SU-DHL-6 (cell line): ENCODE results near the gene ANKRD40CL.

Experiments used
- H2AFZ ChIP-seq: fragments of 200-600 bp; sonication (generic); 2 replicates; pipeline ENCODE4 v1.6.1; 2014; ENCODE audit warnings: low read depth, mild to moderate bottlenecking, moderate library complexity, mixed read lengths, antibody characterized with exemption, low read length; ENCODE audit not compliant: severe bottlenecking
- H3F3A ChIP-seq: fragments of 200-600 bp; shearing (Covaris generic); 2 replicates; pipeline ENCODE4 v1.6.0; 2016; ENCODE audit warnings: antibody characterized with exemption, mild to moderate bottlenecking; ENCODE audit not compliant: insufficient read depth
- H3K27ac ChIP-seq: fragments of 200-600 bp; sonication (generic); 2 replicates; pipeline ENCODE4 v1.5.1; 2016; ENCODE audit warnings: low read depth, mild to moderate bottlenecking, low read length, moderate library complexity, mixed read lengths
- H3K27me3 ChIP-seq: fragments of 200-600 bp; sonication (generic), shearing (Covaris generic); 2 replicates; pipeline ENCODE4 v1.6.0; 2014; ENCODE audit warnings: mild to moderate bottlenecking, low read length
- H3K36me3 ChIP-seq: fragments of 200-600 bp; sonication (generic); 2 replicates; pipeline ENCODE4 v1.6.1; 2014; ENCODE audit warnings: mild to moderate bottlenecking, low read length, mixed read lengths
- H3K4me2 ChIP-seq: fragments of 300-600, 200-600 bp; shearing (Covaris generic), sonication (generic); 2 replicates; pipeline ENCODE4 v1.6.0; 2014; ENCODE audit warnings: low read length, low read depth, mild to moderate bottlenecking; ENCODE audit not compliant: poor library complexity, severe bottlenecking
- H3K4me3 ChIP-seq: fragments of 200-600 bp; sonication (generic); 2 replicates; pipeline ENCODE4 v1.5.1; 2014; ENCODE audit warnings: antibody characterized with exemption, low read length, mild to moderate bottlenecking, mixed read lengths; ENCODE audit not compliant: insufficient read depth, poor library complexity, severe bottlenecking
- H3K79me2 ChIP-seq: fragments of 200-600 bp; sonication (generic); 2 replicates; pipeline ENCODE4 v1.6.1; 2014; ENCODE audit warnings: mild to moderate bottlenecking, low read length, moderate library complexity; ENCODE audit not compliant: insufficient read depth
- H3K9ac ChIP-seq: fragments of 200-600 bp; sonication (generic); 2 replicates; pipeline ENCODE4 v1.7.0; 2014; ENCODE audit warnings: mild to moderate bottlenecking, low read length
- H3K9me2 ChIP-seq: fragments of 200-600 bp; sonication (generic); replicated peaks from 2 replicates; pipeline ENCODE4 v1.6.1; 2014; ENCODE audit warnings: low read length; ENCODE audit not compliant: insufficient read depth
- H3K9me3 ChIP-seq: fragments of 200-600 bp; sonication (generic); 2 replicates; pipeline ENCODE4 v1.6.1; 2014; ENCODE audit warnings: low read length, mixed read lengths; ENCODE audit not compliant: insufficient read depth
- H4K20me1 ChIP-seq: fragments of 200-600 bp; sonication (generic); 2 replicates; pipeline ENCODE4 v1.6.1; 2014; ENCODE audit warnings: low read depth, mild to moderate bottlenecking, antibody characterized with exemption, low read length, moderate library complexity, mixed read lengths
- EZH2phosphoT487 ChIP-seq: fragments of 200-600 bp; sonication (generic), shearing (Covaris generic); conservative IDR thresholded peaks from 2 replicates; pipeline ENCODE4 v1.6.1; 2018; ENCODE audit warnings: mild to moderate bottlenecking, antibody characterized with exemption, low read length, moderate library complexity, mixed read lengths
- TF ChIP-seq, protein P1 (sequence below): fragments of 200-600 bp; sonication (generic); IDR thresholded peaks from one replicate; pipeline ENCODE4 v1.5.1; 2017; ENCODE audit warnings: antibody characterized with exemption, mild to moderate bottlenecking, low read length, moderate library complexity; ENCODE audit not compliant: insufficient read depth, poor library complexity, severe bottlenecking

The ANKRD40CL gene

DNA sequence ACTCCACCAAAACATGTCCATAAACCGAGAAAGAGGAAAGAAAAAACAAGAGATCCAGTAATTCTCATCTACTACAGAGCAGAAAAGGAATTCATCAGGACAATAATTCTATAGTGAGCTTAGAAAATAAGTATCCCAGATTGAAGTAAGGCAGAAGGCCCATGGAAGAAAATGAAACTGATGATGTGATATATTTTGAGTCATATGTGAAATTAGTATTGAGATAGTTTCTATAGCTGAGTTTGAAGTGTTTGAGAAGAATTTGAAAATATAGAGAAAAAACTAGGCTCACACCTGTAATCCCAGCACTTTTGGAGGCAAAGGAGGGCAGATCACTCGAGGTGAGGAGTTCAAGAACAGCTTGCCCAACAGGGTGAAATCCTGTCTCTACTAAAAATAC is 28.2 kb downstream of the ANKRD40CL start:
- TF ChIP-seq, protein P1, sequence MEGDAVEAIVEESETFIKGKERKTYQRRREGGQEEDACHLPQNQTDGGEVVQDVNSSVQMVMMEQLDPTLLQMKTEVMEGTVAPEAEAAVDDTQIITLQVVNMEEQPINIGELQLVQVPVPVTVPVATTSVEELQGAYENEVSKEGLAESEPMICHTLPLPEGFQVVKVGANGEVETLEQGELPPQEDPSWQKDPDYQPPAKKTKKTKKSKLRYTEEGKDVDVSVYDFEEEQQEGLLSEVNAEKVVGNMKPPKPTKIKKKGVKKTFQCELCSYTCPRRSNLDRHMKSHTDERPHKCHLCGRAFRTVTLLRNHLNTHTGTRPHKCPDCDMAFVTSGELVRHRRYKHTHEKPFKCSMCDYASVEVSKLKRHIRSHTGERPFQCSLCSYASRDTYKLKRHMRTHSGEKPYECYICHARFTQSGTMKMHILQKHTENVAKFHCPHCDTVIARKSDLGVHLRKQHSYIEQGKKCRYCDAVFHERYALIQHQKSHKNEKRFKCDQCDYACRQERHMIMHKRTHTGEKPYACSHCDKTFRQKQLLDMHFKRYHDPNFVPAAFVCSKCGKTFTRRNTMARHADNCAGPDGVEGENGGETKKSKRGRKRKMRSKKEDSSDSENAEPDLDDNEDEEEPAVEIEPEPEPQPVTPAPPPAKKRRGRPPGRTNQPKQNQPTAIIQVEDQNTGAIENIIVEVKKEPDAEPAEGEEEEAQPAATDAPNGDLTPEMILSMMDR: no peak
- no peak for TF ChIP-seq EZH2phosphoT487
- Histone ChIP-seq H3K27ac (no peak overlapping the region), H3K36me3 (peaks cover 60% of the 10 kb centered on the region), H3K9me2 (no peaks in the 10 kb centered on the region), H3K9ac (no peak overlapping the region), H3K4me3 (no peak overlapping the region), H3K9me3 (no peaks in the 10 kb centered on the region), H3F3A (no peaks in the 10 kb centered on the region), H3K79me2 (peaks cover 57% of the 10 kb centered on the region), H3K27me3 (no peaks in the 10 kb centered on the region), H4K20me1 (peaks cover 54% of the 10 kb centered on the region), H3K4me2 (no peak overlapping the region), H2AFZ (no peak overlapping the region)

DNA sequence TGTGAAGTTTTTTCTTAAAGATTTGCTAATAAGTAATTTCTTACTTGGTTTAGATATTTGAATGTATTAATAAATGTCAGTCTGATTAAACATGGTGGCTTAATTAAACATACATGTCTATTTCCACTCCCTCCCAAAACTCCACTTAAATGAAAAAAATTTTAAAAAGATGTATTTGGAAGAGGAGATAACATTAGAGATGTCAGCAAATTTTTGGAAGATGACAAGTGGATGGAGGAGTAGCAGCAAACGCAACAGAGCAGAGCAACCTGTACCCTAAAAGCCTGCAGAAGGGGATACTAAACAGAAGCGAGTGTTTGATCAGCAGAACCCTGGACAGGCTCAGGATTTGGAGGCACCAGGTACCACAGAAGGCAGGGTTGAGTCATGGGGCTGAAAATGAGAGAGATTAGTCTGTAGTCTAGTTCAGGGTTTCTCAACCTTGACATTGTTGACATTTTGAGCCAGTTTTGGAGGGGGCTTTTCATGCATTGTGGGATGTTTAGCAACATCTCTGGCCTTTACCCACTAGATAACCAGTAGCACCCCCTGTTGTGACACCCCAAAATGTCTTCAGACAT is 30.1 kb downstream of the ANKRD40CL start:
- Histone ChIP-seq H2AFZ (no peak overlapping the region), H3K9me2 (no peaks in the 10 kb centered on the region), H3K9me3 (no peaks in the 10 kb centered on the region), H3F3A (peaks cover 6% of the 10 kb centered on the region; the same call in 1 of the 2 replicates), H3K79me2 (peaks cover 76% of the 10 kb centered on the region), H3K4me3 (no peak overlapping the region), H4K20me1 (peaks cover 59% of the 10 kb centered on the region), H3K4me2 (no peak overlapping the region), H3K9ac (no peak overlapping the region), H3K27ac (no peak overlapping the region), H3K27me3 (no peaks in the 10 kb centered on the region), H3K36me3 (peaks cover 53% of the 10 kb centered on the region)
- TF ChIP-seq, protein P1: no peak

DNA sequence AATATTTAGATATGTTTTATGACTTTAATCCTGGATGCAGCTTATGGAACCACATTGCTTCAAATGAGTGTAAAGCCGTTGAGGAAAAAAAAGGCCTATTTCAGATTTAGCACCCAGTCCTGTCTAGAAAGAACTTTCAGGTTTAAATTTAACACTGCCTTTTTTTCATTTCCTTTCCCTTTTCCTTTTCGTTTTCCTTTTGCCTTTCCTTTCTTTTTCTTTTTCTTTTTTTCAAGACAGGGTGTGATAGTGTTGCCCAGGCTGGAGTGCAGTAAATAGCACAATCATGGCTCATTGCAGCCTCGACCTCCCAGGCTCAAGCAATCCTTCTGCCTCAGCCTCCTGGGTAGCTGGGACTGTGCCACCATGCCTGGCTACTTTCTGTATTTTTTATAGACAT is 32.0 kb downstream of the ANKRD40CL start:
- Histone ChIP-seq H4K20me1 (peaks cover 58% of the 10 kb centered on the region), H3K36me3 (peaks cover 39% of the 10 kb centered on the region), H3K9ac (no peak overlapping the region), H2AFZ (no peak overlapping the region), H3K27me3 (no peaks in the 10 kb centered on the region), H3K9me2 (no peaks in the 10 kb centered on the region), H3K4me3 (no peak overlapping the region), H3F3A (peaks cover 6% of the 10 kb centered on the region; the same call in 1 of the 2 replicates), H3K79me2 (peaks cover 95% of the 10 kb centered on the region), H3K4me2 (no peak overlapping the region), H3K27ac (no peak overlapping the region), H3K9me3 (no peaks in the 10 kb centered on the region)
- TF ChIP-seq, protein P1: no peak
- no peak for TF ChIP-seq EZH2phosphoT487
